Muscle layer of colon (tissue), 2 donors: ENCODE measurements around the gene MNAT1.

ENCODE experiments used
- H3K27ac ChIP-seq: one replicate; pipeline ENCODE4 v1.7.0; 2013; ENCODE audit warnings: low read depth, mild to moderate bottlenecking, low read length, moderate library complexity
- H3K27me3 ChIP-seq, 2 donors: one replicate each; pipeline ENCODE4 v1.7.0; 2013; ENCODE audit warnings: low read length in 2 of 2, mild to moderate bottlenecking in 2 of 2; ENCODE audit not compliant: insufficient read depth in 2 of 2, control insufficient read depth in 1 of 2
- H3K36me3 ChIP-seq: one replicate; pipeline ENCODE4 v1.7.0; 2013; ENCODE audit warnings: mild to moderate bottlenecking, low read length; ENCODE audit not compliant: insufficient read depth
- H3K4me1 ChIP-seq: one replicate; pipeline ENCODE4 v1.7.0; 2013; ENCODE audit warnings: mild to moderate bottlenecking, low read length; ENCODE audit not compliant: insufficient read depth
- H3K4me3 ChIP-seq, 2 donors: one replicate each; pipeline ENCODE4 v1.7.0; 2013; ENCODE audit warnings: low read length in 2 of 2, low read depth in 1 of 2, mild to moderate bottlenecking in 1 of 2, moderate library complexity in 1 of 2
- H3K9ac ChIP-seq: one replicate; pipeline ENCODE4 v1.7.0; 2013; ENCODE audit warnings: low read length
- H3K9me3 ChIP-seq: one replicate; pipeline ENCODE4 v1.7.0; 2013; ENCODE audit warnings: mild to moderate bottlenecking, low read length
- donor health status: abdominal sarcoma.
- donor health status: Adenocarcinoma of cecum.

The MNAT1 gene

GRCh38 chr14:60970146-60970545, 235.6 kb downstream of the MNAT1 start:
- H3K27me3 ChIP-seq, result no peaks in the 10 kb centered on the region
- H3K36me3 ChIP-seq, result no peaks in the 10 kb centered on the region
- no peak overlapping the region for H3K27ac ChIP-seq

GRCh38 chr14:60971271-60971670, 236.7 kb downstream of the MNAT1 start:
- no peaks in the 10 kb centered on the region for H3K36me3 ChIP-seq
- no peaks in the 10 kb centered on the region for H3K4me1 ChIP-seq
- H3K9ac ChIP-seq, result no peak overlapping the region
- H3K4me3 ChIP-seq, result no peak overlapping the region
- no peaks in the 10 kb centered on the region for H3K27me3 ChIP-seq
- H3K9me3 ChIP-seq, result no peaks in the 10 kb centered on the region
- H3K27ac ChIP-seq, result no peak overlapping the region

More at GRCh38 chr14:60970146-60970545, 235.6 kb downstream of the MNAT1 start:
- Histone ChIP-seq H3K4me3 (no peak overlapping the region), H3K9me3 (no peaks in the 10 kb centered on the region), H3K4me1 (no peaks in the 10 kb centered on the region), H3K9ac (no peak overlapping the region)

GRCh38 chr14:60972295-60972694, 237.7 kb downstream of the MNAT1 start:
- Histone ChIP-seq H3K36me3 (no peaks in the 10 kb centered on the region), H3K27me3 (no peaks in the 10 kb centered on the region), H3K9me3 (no peaks in the 10 kb centered on the region), H3K4me1 (no peaks in the 10 kb centered on the region), H3K4me3 (no peak overlapping the region), H3K9ac (no peak overlapping the region), H3K27ac (no peak overlapping the region)

- no peaks in the 10 kb centered on the region for H3K27me3 ChIP-seq
- H3K4me1 ChIP-seq, result peaks cover 6% of the 10 kb centered on the region
- H3K9me3 ChIP-seq, result no peaks in the 10 kb centered on the region
- no peak overlapping the region for H3K27ac ChIP-seq
- no peak overlapping the region for H3K9ac ChIP-seq
- H3K36me3 ChIP-seq, result no peaks in the 10 kb centered on the region
- no peak overlapping the region for H3K4me3 ChIP-seq
Measured at GRCh38 chr14:60973070-60973469, 238.5 kb downstream of the MNAT1 start.

GRCh38 chr14:60974090-60974651, 239.6 kb downstream of the MNAT1 start:
- Histone ChIP-seq H3K27me3 (no peaks in the 10 kb centered on the region), H3K4me1 (peaks cover 9% of the 10 kb centered on the region), H3K9ac (no peak overlapping the region), H3K27ac (no peak overlapping the region), H3K4me3 (no peak overlapping the region), H3K36me3 (no peaks in the 10 kb centered on the region), H3K9me3 (no peaks in the 10 kb centered on the region)

GRCh38 chr14:60975551-60975950, 241.0 kb downstream of the MNAT1 start:
- no peaks in the 10 kb centered on the region for H3K27me3 ChIP-seq
- no peak overlapping the region for H3K27ac ChIP-seq
- H3K4me3 ChIP-seq, result no peak overlapping the region
- peaks cover 17% of the 10 kb centered on the region for H3K4me1 ChIP-seq
- H3K36me3 ChIP-seq, result no peaks in the 10 kb centered on the region
- H3K9me3 ChIP-seq, result no peaks in the 10 kb centered on the region
- H3K9ac ChIP-seq, result no peak overlapping the region

GRCh38 chr14:60977847-60978246, 243.3 kb downstream of the MNAT1 start:
- no peaks in the 10 kb centered on the region for H3K27me3 ChIP-seq
- H3K4me1 ChIP-seq, result peaks cover 25% of the 10 kb centered on the region
- H3K36me3 ChIP-seq, result no peaks in the 10 kb centered on the region
- H3K27ac ChIP-seq, result no peak overlapping the region
- no peak overlapping the region for H3K4me3 ChIP-seq
- no peak overlapping the region for H3K9ac ChIP-seq
- no peaks in the 10 kb centered on the region for H3K9me3 ChIP-seq

- Histone ChIP-seq H3K36me3 (peaks cover 8% of the 10 kb centered on the region), H3K9me3 (no peaks in the 10 kb centered on the region), H3K4me3 (peak within 1 kb of the TSS; percentile 84 to 95), H3K9ac (peak within 1 kb of the TSS; percentile 75), H3K27me3 (no peaks in the 10 kb centered on the region), H3K27ac (peak within 1 kb of the TSS; percentile 59), H3K4me1 (peaks cover 25% of the 10 kb centered on the region)
Measured at GRCh38 chr14:60980811-60981632, 246.5 kb downstream of the MNAT1 start, which contains the start of the genes SLC38A6 and TRMT5. TSS of gene SLC38A6 (plus strand) at chr14:60981245. CDS start at chr14:60981278, 33 bp downstream. TSS of gene TRMT5 (minus strand) at chr14:60981079. CDS start at chr14:60980973, 106 bp downstream.

GRCh38 chr14:60981633-60982455, 247.3 kb downstream of the MNAT1 start:
- Histone ChIP-seq H3K27me3 (no peaks in the 10 kb centered on the region), H3K9me3 (no peaks in the 10 kb centered on the region), H3K36me3 (peaks cover 9% of the 10 kb centered on the region), H3K4me3 (peak overlapping the region; percentile 84 to 95), H3K9ac (peak overlapping the region; percentile 75), H3K27ac (peak overlapping the region; percentile 59), H3K4me1 (peaks cover 25% of the 10 kb centered on the region)

- Histone ChIP-seq H3K9me3 (no peaks in the 10 kb centered on the region), H3K4me1 (peaks cover 16% of the 10 kb centered on the region), H3K27ac (no peak overlapping the region), H3K4me3 (no peak overlapping the region), H3K27me3 (no peaks in the 10 kb centered on the region), H3K36me3 (peaks cover 28% of the 10 kb centered on the region), H3K9ac (no peak overlapping the region)
Measured at GRCh38 chr14:60984196-60984595, 249.6 kb downstream of the MNAT1 start.

- Histone ChIP-seq H3K4me3 (no peak overlapping the region), H3K9me3 (no peaks in the 10 kb centered on the region), H3K36me3 (peaks cover 35% of the 10 kb centered on the region), H3K9ac (no peak overlapping the region), H3K27me3 (no peaks in the 10 kb centered on the region), H3K4me1 (peaks cover 8% of the 10 kb centered on the region), H3K27ac (no peak overlapping the region)
Measured at GRCh38 chr14:60986500-60986899, 251.9 kb downstream of the MNAT1 start.
